GM19025 (cell line): ENCODE data around the gene PARD3B.
"Not testable (repeated sequence)": the region's sequence is repeated elsewhere in the genome, so short reads cannot be mapped to it uniquely, and the experiment has no call there.

Experiments used
- ATAC-seq: cut with Tn5 transposase; IDR thresholded peaks from one replicate; pipeline ENCODE4 v1.9.1; 2021; ENCODE audit warnings: mild to moderate bottlenecking, low read depth, moderate library complexity; ENCODE audit not compliant: unreplicated experiment

The PARD3B gene

DNA sequence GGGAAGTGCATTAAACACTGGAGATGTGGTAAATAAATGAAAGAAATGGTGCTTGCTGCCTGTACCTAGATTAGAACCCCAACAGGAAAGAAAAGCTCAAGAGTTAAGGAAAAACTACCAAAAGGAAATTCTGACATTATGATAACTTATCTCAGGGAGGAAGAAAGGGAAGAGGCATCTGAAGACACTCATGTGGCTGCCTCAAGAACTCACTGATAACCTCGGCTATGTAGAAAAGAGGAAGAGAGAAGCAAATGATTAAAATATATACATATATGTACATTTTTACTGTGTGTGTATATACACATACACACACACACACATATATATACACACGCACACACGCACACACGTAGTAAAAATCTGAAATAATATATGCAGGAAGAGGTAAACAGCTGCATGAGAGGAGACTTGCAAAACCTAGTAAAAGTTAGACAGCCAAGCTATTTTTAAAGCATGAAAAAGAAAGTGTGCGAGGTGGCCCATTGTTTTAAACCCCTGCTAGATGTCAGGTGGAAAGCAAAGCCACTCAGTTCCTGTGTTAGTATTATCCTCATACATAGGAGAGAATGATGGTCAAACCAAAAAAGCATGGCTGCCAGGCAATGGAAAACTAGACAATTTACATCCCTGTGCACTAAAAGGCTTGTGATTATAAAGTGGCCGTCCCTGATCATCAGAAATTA lies 654.0 kb downstream of the PARD3B start:
- no peak for ATAC-seq

DNA sequence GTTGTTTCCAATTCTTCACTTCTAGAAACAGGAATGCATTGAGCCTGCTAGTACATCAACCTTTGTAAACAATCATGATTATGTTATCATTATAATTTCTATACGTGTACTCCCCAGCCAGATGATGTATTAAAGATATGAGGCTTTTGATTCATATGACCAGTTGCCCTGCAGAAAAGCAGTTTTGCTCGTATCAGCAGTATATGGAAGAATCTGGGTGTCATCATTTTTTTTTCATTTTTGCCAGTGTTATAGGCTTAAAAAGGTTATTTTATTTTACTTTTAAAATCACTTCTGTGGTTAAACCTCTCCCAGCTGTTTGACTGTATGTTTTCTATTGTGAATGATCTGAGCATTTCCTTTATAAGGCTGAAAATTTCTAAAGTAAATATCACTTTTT lies 665.2 kb downstream of the PARD3B start:
- ATAC-seq = no peak

DNA sequence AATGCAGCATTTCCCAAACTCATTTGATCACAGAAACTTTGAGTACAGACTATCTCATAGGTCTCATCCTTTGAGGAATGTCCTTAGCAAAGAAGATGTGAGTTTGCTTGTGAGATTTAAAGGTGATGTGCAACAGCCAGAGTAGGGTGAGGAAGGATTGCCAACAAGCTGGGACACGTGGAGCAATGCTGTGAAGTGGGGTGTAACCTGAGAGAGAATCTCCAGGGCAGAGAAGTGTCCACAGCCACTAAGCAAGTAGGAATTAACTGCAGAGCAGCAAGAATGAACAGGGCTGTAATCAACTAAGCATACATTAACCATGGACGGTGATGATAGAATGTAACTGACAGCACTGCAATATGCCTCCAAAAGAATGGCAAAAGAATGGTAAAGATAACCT lies 667.1 kb downstream of the PARD3B start:
- no peak for ATAC-seq

DNA sequence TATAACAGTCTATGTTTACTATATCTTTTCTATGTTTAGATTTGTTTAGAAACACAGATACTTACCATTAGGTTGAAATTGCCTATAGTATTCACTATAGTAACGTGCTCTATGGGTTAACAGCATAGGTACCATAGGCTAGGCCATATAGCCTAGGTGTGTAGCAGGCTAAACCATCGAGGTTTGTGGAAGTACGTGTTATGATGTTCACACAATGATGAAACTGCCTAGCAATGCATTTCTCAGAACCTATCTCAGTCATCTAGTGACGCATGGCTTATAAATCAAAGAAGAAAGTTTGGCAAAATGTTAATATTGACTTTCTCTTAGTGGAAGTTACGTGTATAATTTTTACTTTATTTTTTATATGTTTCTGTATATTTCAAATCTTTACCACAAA lies 670.8 kb downstream of the PARD3B start:
- ATAC-seq = no peak

DNA sequence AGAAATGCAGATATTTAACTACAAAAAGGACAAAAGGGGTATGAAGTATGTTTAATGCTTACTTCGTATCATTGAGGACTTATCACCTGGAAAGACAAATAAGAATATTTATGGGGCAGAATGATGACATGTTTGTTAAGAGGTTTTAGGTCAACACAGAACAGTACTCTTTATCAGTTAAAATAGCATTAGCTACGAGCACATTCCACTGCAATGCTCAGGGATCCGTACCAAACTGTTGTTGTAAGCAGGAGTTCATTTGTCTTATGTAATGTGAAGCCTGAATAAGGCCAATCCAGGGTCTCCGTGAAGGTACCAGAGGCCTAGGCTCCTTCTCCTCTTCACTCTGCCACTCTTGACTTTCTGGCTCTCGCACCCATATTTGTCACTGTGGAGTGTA lies 671.3 kb downstream of the PARD3B start:
- no peak for ATAC-seq

DNA sequence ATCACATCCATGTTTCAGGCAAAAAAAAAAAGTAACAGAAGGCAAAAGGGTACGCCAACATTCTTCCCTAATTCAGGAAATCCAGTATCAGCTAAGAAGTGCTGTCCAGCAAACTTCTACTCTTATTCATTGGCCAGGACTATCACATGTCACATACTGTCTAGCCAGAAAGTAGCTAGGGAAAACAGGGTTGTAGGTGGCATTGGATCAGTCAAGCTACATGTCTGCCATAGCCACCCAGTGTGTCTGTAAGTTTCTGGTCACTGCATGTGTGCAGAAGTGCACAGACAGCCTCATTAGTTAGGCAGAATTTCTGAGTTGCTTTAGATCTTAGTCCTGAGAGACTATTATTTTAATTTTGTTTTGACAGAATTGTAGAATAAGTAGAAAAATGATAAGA lies 671.7 kb downstream of the PARD3B start:
- ATAC-seq = no peak

DNA sequence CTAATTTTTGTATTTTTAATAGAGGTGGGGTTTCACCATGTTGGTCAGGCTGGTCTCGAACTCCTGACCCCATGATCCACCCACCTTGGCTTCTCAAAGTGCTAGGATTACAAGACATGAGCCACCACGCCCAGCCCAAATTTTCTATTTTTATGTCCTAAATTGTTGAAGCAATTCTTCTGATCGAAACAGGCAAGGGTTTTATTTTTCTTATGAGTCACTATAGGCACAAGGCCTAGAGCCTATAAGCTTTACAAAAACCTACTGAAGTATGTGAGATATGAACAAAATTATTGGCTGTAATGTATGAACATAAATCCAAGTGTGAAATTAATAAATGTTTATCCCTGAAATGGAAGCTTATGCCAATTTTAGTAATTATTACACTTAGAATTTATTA lies 672.8 kb downstream of the PARD3B start:
- no peak for ATAC-seq

DNA sequence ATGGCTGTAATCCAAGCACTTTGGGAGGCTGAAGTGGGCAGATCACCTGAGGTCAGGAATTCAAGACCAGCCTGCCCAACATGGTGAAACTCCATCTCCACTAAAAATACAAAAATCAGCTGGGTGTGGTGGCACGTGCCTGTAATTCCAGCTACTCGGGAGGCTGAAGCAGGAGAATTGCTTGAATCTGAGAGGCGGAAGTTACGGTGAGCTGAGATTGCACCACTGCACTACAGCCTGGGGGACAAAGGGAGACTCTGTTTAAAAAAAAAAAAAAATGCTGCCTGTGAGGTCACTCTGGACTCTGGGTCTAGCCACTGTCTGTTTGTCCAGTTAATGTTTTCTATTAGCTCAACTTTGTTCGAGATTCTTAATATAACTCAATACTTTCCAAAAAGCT lies 673.5 kb downstream of the PARD3B start:
- ATAC-seq = not testable (repeated sequence)

DNA sequence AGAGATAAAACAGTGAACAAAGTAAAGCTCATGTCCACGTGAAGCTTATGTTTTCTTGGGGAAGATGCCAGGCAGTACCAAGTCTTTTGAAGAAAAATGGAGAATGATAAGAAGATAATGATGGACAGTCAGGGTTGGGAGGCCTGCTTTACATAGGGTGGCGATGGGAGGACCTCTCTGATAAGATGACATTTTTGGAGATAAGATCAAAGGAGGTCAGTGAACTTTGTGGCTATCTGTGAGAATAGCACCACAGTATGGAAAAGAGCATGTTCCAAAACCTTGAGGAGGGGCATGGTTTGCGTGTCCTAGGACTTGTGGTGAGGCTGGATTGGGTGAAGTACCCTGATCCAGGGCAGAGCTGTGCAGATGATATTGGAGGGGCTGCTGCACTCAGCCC lies 675.3 kb downstream of the PARD3B start:
- ATAC-seq = no peak

DNA sequence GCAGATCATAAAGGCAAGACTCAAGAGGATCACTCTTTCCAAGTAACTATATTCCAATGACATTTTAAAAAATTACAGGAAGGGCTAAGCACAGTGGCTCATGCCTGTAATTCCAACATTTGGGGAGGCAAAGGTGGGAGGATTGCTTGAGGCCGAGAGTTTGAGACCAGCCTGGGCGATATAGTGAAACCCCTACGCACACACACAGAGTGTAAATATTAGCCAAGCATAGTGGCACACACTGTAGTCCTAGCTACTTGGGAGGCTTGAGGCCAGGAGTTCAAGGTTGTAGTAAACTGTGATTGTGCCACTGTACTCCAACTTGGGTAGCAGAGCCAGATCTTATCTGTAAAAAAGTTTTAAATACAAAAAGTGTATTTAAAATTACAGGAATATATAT lies 686.8 kb downstream of the PARD3B start:
- no peak for ATAC-seq

DNA sequence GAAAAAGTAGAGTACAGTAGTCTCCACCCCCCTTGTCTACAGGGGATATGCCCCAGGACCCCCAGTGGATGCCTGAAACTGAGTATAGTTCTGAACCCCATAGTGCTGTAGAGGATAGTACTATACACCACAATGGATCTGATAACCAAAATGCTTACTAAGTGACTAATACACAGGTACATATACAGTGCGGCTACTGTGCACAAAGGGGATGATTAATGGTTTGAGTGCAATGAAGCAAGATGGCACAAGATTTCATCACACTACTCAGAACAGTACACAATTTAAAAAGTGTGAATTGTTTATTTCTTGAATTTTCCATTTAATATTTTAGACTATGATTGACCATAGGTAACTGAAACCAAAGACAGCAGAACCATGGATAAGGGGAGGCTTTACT lies 690.2 kb downstream of the PARD3B start:
- ATAC-seq = no peak

DNA sequence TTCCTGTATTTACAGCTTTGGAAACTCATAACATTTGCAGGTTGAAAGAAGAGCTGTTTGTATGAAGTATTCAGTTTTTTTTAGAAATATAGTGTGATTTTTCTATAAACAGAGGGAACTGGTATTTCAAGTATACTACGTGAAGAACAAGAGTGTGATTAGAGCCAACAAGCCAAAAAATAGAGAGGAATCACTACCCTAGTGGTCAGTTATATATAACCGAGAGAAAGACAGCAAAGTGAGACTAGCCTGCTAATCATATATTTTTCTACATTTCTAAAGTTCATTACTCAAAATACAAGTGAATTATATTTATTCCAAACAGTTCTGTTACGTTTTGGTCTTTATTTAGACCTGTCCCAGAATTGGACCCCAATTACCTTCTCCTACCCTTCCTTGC lies 692.2 kb downstream of the PARD3B start:
- no peak for ATAC-seq

DNA sequence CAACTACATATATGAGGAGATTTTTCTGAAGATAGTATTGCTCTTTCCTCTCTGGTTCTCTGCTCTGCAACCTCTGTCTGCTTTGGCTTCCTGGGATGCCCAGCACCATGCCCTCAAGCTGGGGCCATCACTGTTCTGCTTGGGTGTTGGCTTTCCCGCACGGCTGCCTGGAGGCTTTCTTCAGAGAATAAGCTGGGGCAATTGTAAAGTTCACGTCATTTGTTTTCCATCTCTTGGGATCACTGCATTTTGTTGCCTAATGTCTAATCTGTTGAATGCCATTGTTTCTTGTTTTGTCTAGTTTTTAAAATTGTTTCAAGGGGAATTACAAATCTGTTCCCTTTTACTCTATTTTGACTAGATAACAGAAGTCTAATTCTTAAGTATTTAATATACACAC lies 699.7 kb downstream of the PARD3B start:
- ATAC-seq = no peak

DNA sequence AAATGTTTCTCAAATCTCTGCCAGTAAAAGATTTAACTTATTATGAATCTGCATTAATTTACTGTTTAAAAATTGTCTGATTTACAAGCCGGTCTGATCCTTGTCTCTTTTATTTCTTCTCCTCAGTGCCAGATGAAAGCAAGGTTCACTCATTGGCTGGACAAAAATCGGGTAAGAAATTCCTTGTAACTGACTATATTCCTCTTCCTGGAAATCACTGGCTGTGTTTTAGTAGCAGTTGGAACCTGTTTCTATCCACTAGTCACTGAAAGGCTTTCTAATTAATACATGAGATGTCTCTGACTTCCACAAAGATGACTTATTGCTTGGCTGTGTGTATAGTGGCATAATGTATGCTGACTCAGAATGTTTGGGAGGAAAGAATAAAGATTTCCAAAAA lies 700.4 kb downstream of the PARD3B start:
- no peak for ATAC-seq

DNA sequence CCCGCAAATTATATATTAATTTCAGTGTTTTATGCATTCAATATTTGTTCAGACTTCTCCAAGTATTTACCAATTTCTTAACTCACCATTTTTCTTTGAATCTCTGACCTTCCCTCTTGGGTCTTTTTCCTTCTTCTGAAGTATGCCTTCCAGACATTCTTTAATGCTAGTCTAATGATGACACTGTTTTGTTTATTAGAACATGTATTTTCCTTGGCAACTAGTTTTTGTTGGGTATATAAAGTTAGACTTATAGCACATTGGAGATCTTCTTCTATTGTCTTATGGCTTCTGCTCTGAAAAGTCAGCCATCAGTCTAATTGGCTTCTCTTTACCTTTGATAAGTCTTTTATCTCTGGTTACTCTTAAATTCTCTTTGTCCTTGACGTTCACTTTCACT lies 713.8 kb downstream of the PARD3B start:
- no peak for ATAC-seq

DNA sequence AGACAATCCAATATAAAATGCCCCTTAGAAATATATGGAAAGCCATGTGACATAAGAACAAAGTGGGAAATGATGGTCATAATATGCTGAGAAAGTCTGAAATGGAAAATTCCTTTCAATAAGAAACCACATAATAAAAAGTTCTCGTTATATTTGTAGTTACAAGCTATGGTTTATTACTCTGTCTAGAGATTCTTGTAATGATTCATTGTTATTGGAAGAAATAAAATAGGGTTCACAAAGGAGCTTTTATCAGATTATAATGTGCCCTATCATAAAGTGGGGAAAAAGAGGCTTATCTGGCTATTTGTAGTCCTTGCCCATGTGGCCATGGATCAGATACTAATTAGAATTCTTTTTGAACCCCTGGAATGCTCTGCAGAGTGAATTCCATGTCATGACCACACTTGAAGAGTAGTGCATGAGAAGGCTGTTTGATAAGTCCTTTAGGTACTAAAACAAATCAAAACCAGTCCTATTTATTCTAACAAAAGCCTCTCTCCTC lies 716.3 kb downstream of the PARD3B start:
- no peak for ATAC-seq

DNA sequence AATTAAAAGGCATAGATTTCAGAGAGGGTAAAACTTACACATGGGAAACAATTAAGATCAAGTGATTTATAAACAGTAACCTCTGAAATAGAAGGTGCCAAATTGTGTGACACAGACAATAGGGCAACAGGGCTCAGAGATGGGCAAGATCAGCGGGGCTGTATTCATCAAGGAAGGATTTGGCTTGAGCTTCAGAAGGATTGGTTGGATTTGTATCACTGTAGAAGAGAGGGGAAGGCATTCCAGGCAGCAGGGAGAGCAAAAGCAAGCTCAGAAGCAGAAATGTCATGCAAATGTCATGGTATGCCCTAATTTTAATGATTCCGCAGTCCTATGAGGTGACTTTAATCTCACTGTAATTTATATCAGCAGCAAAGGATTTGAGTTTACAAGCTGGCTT lies 722.0 kb downstream of the PARD3B start:
- ATAC-seq = no peak

DNA sequence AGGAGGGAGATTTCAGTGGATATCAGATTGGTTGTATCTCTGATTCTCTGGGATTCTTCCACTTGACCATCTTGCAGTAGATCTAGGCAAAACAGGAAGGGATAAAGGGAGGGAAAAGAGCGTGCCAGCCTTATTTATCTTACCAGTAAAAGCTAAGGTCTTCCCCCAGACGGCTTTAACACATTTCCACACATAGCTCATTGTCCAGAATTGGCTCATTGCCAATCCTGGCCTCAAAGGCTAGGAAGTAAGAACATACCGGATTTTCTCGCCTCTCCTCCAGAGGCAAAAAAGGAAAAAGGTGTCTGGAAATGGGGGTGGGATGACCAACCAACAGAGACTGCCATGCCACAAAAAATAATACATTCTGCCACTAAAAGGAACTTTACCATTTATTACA lies 725.4 kb downstream of the PARD3B start:
- no peak for ATAC-seq

DNA sequence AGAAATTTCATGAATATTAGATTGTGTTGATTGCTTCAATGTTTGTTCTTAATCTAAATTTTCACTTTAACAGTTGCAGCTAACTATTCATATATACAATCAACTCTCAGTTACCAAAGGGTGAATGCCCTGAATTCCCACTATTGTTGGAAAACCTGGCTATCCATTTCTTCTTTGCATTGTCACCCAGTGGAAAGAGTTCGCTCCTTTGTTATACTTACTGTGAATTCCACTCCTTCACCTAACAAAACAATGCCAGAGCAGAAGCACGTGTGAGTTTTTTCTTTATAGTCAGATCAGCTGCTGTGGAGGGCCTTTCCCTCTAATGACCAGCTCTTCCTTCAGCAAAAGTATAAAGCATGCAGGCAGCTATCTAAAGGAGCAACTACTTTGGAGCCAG lies 727.9 kb downstream of the PARD3B start:
- no peak for ATAC-seq

DNA sequence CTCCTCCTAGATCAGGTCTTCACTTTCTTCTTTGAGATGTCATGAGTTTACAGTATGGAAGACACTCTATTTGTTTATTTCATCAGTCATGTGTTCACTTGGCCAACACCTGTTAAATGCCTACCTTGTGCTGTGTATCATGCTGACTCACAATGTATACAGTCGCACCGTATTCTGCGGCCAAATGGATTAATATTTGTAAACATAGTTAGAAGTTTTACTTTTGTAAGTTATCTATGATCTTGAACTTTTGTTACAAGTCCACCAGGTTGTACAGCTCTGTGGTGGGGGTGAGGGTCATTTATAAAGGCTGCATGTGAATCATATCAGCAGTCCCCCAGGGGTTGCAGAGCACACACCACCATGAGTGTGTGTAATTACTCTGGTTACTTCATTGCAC lies 728.4 kb downstream of the PARD3B start:
- ATAC-seq = no peak

DNA sequence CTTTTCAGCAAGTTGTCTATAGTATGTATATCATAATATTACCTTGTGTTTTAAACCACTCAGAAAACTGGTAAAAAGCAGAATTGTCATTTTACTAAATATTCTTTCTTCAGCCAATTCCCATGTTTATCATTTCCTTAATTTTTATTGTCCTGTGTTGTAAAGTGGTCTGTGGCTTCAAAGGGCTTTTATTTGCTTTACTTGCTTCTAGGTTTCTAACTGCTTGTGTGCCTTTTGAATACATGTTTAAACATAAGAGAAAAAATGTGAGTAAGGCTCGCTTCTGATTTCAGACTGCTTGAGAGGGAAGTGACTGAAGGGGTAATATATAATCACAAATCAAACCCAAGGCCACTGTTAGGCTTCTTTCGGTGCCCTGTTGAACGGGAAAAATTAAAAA lies 729.5 kb downstream of the PARD3B start:
- no peak for ATAC-seq

DNA sequence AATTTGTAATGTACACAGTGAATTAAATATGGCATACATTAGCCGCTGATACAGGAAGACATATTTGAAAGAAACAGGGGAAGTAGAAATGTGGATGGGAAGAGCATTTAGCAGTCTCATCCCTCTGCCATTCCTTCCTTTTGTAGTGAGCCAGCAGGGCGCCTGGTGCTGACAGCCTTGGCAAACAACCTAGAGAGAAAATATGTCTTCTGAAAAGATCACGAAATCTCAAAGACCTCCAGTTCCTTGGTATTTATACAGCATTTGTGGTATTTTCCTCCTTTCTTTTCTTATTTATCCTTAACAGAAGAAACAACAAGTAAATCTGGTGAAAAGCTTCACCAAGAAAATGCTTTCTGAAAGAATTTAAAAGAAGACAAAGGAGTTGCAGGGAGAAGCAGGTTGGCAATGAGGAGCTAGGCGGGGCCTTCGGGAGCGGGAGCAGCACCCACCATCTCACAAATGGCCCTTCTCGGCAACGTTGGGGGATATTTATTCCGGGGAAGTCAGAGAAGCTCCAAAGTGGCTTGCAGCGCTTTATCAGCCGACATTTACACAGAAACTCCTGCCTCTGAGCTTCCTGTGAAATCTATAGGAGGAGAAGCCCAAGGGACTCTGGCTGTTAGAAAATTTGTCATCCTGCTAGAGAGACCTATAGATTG lies 731.0 kb downstream of the PARD3B start:
- no peak for ATAC-seq
